Hepatocyte (in vitro differentiated cells): ENCODE data around the gene MGAT5.

Experiments used
- CTCF ChIP-seq: fragments of 200-600 bp; sonication (generic); IDR thresholded peaks from 2 replicates; pipeline ENCODE4 v1.5.1; 2016; ENCODE audit warnings: antibody characterized with exemption, mild to moderate bottlenecking; ENCODE audit not compliant: poor library complexity
- EZH2 ChIP-seq: fragments of 200-600 bp; sonication (generic); IDR thresholded peaks from 2 replicates; pipeline ENCODE4 v1.6.1; 2016; ENCODE audit warnings: antibody characterized with exemption, mild to moderate bottlenecking, borderline replicate concordance

DNA sequence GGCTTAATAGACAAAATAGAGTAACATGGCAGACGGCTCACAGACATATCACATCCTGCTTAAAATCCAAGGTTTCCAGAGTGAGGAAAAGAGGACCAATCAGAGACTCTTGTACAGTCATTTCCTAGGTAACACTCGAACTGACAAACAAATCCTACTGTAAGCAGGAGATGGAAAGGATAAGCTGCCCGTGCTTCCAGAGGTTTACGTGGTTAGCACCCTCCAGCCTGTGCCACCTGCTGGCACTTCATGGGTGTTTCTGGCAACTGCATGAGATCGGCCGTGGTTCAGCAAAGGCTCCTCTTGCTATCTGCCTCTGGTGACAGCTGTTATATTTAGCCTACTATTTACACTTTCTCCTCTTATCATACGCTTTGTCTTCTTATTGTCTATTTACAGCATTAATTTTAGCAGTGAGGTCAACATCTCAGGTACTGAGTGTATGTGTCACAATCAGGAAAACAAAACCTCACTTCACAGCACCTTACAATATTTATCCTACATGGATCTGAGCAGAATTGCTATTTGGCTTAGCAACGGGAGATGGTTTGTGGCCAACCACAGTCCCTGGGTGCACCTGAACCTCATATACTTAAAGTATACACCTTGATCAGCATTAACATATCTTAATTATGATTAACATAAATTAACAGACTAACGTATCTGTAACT lies 238.0 kb downstream of the MGAT5 start:
- no peak for TF ChIP-seq CTCF
- TF ChIP-seq EZH2: no peak
